ENCODE data around the gene STX1B.
A peak's percentile ranks its signal among the peaks of the same experiment; 100 is the strongest.

Gene STX1B

GRCh38 chr16:31043352-31043751, 32.9 kb upstream of the STX1B start:
- H3K4me3 ChIP-seq (ENCODE audit: low read depth, low read length) = no peak overlapping the region
- ChIA-PET POLR2A (interaction anchor here (0.8 kb wide), 1 partner anchor 9 kb away, joined by 3 read pairs; no protein-coding TSS in a partner anchor), CTCF (interaction anchor here (2.9 kb wide), 1 partner anchor 58 kb away, joined by 13 read pairs; the partner anchor contains the start of gene HSD3B7)
- no peak for DNase-seq (ENCODE audit: low read depth, low spot score)
- TF ChIP-seq CTCF (IDR thresholded peaks at IDR 0.05; ENCODE audit: insufficient read depth, low read length, missing control alignments) = no peak

- TF ChIP-seq CTCF (IDR thresholded peaks at IDR 0.05; ENCODE audit: insufficient read depth, low read length, missing control alignments) = no peak
- ChIA-PET POLR2A (interaction anchor here (0.8 to 1.4 kb wide), 2 partner anchors 8 to 22 kb away, joined by 3 read pairs; no protein-coding TSS in a partner anchor), CTCF (interaction anchor here (1.4 to 2.9 kb wide), 2 partner anchors 8 to 58 kb away, joined by 5 to 13 read pairs; partner anchors contain the start of gene HSD3B7)
- no peak overlapping the region for H3K4me3 ChIP-seq (ENCODE audit: low read depth, low read length)
- no peak for DNase-seq (ENCODE audit: low read depth, low spot score)
Measured at GRCh38 chr16:31042866-31043265, 32.4 kb upstream of the STX1B start.

- CTCF ChIA-PET = no interaction called here
- no peak for TF ChIP-seq CTCF (IDR thresholded peaks at IDR 0.05; ENCODE audit: insufficient read depth, low read length, missing control alignments)
- POLR2A ChIA-PET = no interaction called here
- H3K4me3 ChIP-seq (ENCODE audit: low read depth, low read length) = no peak overlapping the region
- DNase-seq (ENCODE audit: low read depth, low spot score) = no peak
Measured at GRCh38 chr16:31038993-31039392, 28.6 kb upstream of the STX1B start.

GRCh38 chr16:31036691-31037090, 26.3 kb upstream of the STX1B start:
- no peak for DNase-seq (ENCODE audit: low read depth, low spot score)
- no peak for TF ChIP-seq CTCF (IDR thresholded peaks at IDR 0.05; ENCODE audit: insufficient read depth, low read length, missing control alignments)
- no peak overlapping the region for H3K4me3 ChIP-seq (ENCODE audit: low read depth, low read length)
- ChIA-PET CTCF (interaction anchor here (2.1 to 2.5 kb wide), 3 partner anchors 10 to 106 kb away, joined by 6 to 12 read pairs (median 8); partner anchors contain the start of gene HSD3B7), POLR2A (interaction anchor here (0.8 kb wide), 1 partner anchor 79 kb away, joined by 3 read pairs; the partner anchor contains the start of gene SETD1A)

- TF ChIP-seq CTCF (IDR thresholded peaks at IDR 0.05; ENCODE audit: insufficient read depth, low read length, missing control alignments) = no peak
- DNase-seq (ENCODE audit: low read depth, low spot score) = peak; percentile 7
- CTCF ChIA-PET = interaction anchor here (0.9 to 2.5 kb wide), 5 partner anchors 8 to 109 kb away, joined by 3 to 12 read pairs (median 4); no protein-coding TSS in a partner anchor
- POLR2A ChIA-PET = interaction anchor here (0.8 to 1.5 kb wide), 6 partner anchors 9 to 151 kb away, joined by 3 to 10 read pairs (median 4); partner anchors contain the start of gene ZNF668
- H3K4me3 ChIP-seq (ENCODE audit: low read depth, low read length) = peak overlapping the region; percentile 99
Measured at GRCh38 chr16:31033709-31034492, 23.5 kb upstream of the STX1B start.
